ENCODE measurements around the gene STAB1. TPM values are rescaled to one million over a fixed set of nuclear protein-coding genes. Genes with fewer than 3 reads are reported as not detected.

Gene STAB1
- total and polyA plus RNA-seq, 2 experiments from 2014 or later: not detected

DNA sequence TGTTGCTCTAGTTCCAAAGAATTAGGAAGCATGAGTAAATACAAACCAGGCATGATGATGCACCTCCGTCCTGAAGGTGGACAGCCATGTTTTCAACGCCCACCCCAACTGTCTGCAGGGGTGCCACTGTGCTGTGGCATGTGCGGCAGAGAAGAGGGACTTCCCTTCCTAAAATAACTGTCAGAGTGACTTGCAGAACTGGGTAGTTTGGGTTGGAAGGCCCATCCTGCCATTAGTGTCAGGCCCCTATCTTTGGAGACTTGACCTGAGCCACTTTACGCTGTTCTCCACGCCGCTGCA, 17.4 kb upstream of the STAB1 start:
- no peaks in the 10 kb centered on the region for H3K4me1 ChIP-seq (ENCODE audit: insufficient read depth)
- H3K9ac ChIP-seq: no peak overlapping the region
- no peaks in the 10 kb centered on the region for H3K79me2 ChIP-seq (ENCODE audit: insufficient read depth)
- WGBS, 2 experiments (ENCODE audit: low coverage in 1 of 2, low lambda C conversion rate in 2 of 2, missing lambda C conversion rate in 2 of 2): 89 to 96% methylated on average over 6 of the region's 6 CpGs
- peaks cover 57% of the 10 kb centered on the region; the same call in 1 of the 2 replicates for H3K36me3 ChIP-seq (ENCODE audit: low read depth)
- no peak overlapping the region for H3K4me3 ChIP-seq
- no peak overlapping the region for H3K4me2 ChIP-seq (ENCODE audit: unreplicated experiment)
- no peak for DNase-seq
- H4K20me1 ChIP-seq (ENCODE audit: insufficient read depth): no peaks in the 10 kb centered on the region
- in situ Hi-C loops (cut with MboI): no loop called here
- no peak for TF ChIP-seq EZH2 (IDR thresholded peaks at IDR 0.05; ENCODE audit: insufficient read depth, poor library complexity, severe bottlenecking)
- no peak overlapping the region for H3K27ac ChIP-seq
- H3K9me2 ChIP-seq (ENCODE audit: insufficient read depth): no peaks in the 10 kb centered on the region
- H3K27me3 ChIP-seq (replicated peaks; ENCODE audit: insufficient read depth): no peaks in the 10 kb centered on the region
- H3K9me3 ChIP-seq (ENCODE audit: low read depth): no peaks in the 10 kb centered on the region
- H2AFZ ChIP-seq: no peak overlapping the region
- H3F3A ChIP-seq (ENCODE audit: insufficient read depth): peaks cover 6% of the 10 kb centered on the region

DNA sequence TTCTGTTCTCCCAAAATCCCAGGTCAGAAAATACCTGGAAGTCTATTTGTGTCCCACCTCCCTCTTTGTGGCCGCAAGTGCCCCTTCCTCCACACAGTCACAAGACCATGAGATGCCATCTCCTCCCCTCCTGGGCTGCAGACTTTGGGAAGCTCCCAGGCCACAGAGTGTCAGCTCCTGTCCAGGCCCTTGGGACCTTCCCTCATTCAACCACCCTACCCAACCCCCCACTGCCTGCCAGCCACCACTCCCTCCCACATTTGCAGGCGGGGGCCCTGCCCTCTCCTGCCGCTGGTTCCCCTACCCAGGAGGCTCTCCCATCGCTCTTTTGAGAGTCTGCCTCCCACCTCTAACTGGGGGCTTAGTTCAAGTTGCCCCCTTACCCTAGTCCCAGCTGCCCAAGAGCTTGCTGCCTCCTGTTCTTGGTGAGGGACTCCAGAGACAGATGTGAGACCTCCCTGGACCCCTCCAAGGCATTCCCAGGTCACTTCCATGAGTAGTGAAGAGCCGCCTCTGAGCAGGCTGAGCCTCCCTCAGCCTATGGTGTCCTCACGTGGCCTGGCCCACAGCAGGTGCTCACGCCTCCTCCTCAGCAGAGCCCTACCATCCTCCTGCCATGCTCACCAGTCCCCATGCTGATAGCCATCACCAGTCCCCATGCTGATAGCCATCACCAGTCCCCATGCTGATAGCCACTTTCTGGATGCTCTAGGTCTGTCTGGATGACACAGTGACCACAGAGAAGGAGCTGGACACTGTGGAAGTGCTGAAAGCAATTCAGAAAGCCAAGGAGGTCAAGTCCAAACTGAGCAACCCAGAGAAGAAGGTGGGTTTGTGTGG, 15.9 kb upstream of the STAB1 start:
- Histone ChIP-seq H3K4me2 (ENCODE audit: unreplicated experiment) (no peak overlapping the region), H3K27ac (no peak overlapping the region), H4K20me1 (ENCODE audit: insufficient read depth) (no peaks in the 10 kb centered on the region), H3K9me3 (ENCODE audit: low read depth) (no peaks in the 10 kb centered on the region), H3K4me1 (ENCODE audit: insufficient read depth) (peaks cover 13% of the 10 kb centered on the region; the same call in 1 of the 2 replicates), H3K9me2 (ENCODE audit: insufficient read depth) (no peaks in the 10 kb centered on the region), H3K9ac (no peak overlapping the region), H3K4me3 (no peak overlapping the region), H3K79me2 (ENCODE audit: insufficient read depth) (no peaks in the 10 kb centered on the region), H3K36me3 (ENCODE audit: low read depth) (peaks cover 45% of the 10 kb centered on the region; the same call in 1 of the 2 replicates), H2AFZ (no peak overlapping the region), H3K27me3 (replicated peaks; ENCODE audit: insufficient read depth) (no peaks in the 10 kb centered on the region), H3F3A (ENCODE audit: insufficient read depth) (peaks cover 20% of the 10 kb centered on the region)
- in situ Hi-C loops (cut with MboI): no loop called here
- no peak for DNase-seq
- TF ChIP-seq EZH2 (IDR thresholded peaks at IDR 0.05; ENCODE audit: insufficient read depth, poor library complexity, severe bottlenecking) (no peak), EZH2phosphoT487 (IDR thresholded peaks at IDR 0.05; ENCODE audit: insufficient read depth, low read depth) (no peak)
- WGBS, 2 experiments (ENCODE audit: low coverage in 1 of 2, low lambda C conversion rate in 2 of 2, missing lambda C conversion rate in 2 of 2): 88 to 94% methylated on average over 6 to 7 of the region's 7 CpGs

DNA sequence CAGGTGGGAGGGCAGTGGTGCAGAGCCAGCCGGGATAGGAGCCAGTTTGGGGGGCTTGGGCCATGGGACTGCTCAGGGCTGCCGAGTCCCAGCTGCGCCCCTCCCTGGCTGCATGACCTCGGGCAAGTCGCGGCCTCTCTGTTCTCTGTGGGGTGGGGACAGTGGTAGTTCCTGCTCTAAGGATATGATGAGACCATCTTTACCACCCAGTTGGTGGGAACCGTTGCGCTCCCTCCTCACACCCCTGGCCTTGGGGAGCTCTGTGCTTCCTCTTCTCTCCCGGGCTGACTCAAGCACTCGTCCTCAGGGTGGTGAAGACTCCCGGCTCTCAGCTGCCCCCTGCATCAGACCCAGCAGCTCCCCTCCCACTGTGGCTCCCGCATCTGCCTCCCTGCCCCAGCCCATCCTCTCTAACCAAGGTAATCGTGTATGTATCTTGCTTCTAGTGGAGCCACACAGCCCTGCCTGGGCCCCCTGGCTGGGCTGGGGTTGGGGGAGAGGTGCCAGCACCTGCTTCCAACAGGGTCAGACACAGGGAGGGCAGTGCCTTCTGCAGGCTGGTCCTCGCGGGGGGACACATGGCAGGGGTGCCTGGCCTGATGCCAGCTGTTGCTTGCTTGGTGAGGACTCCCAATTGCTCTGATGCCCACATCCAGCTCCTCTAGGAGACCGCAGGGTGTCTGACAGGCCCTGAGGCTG, 15.1 kb upstream of the STAB1 start:
- WGBS, 2 experiments (ENCODE audit: low coverage in 1 of 2, low lambda C conversion rate in 2 of 2, missing lambda C conversion rate in 2 of 2): 84 to 91% methylated on average over 15 to 16 of the region's 16 CpGs
- H4K20me1 ChIP-seq (ENCODE audit: insufficient read depth): no peaks in the 10 kb centered on the region
- no peaks in the 10 kb centered on the region for H3K9me3 ChIP-seq (ENCODE audit: low read depth)
- H3K36me3 ChIP-seq (ENCODE audit: low read depth): peaks cover 40% of the 10 kb centered on the region; the same call in 1 of the 2 replicates
- in situ Hi-C loops (cut with MboI): no loop called here
- TF ChIP-seq EZH2phosphoT487 (IDR thresholded peaks at IDR 0.05; ENCODE audit: insufficient read depth, low read depth) (no peak), EZH2 (IDR thresholded peaks at IDR 0.05; ENCODE audit: insufficient read depth, poor library complexity, severe bottlenecking) (no peak)
- no peaks in the 10 kb centered on the region for H3K27me3 ChIP-seq (replicated peaks; ENCODE audit: insufficient read depth)
- H3K9ac ChIP-seq: no peak overlapping the region
- H3K9me2 ChIP-seq (ENCODE audit: insufficient read depth): no peaks in the 10 kb centered on the region
- peaks cover 13% of the 10 kb centered on the region; the same call in 1 of the 2 replicates for H3K4me1 ChIP-seq (ENCODE audit: insufficient read depth)
- no peak overlapping the region for H3K27ac ChIP-seq
- no peaks in the 10 kb centered on the region for H3K79me2 ChIP-seq (ENCODE audit: insufficient read depth)
- peaks cover 20% of the 10 kb centered on the region for H3F3A ChIP-seq (ENCODE audit: insufficient read depth)
- no peak overlapping the region for H2AFZ ChIP-seq
- no peak overlapping the region for H3K4me2 ChIP-seq (ENCODE audit: unreplicated experiment)
- no peak for DNase-seq
- H3K4me3 ChIP-seq: no peak overlapping the region

DNA sequence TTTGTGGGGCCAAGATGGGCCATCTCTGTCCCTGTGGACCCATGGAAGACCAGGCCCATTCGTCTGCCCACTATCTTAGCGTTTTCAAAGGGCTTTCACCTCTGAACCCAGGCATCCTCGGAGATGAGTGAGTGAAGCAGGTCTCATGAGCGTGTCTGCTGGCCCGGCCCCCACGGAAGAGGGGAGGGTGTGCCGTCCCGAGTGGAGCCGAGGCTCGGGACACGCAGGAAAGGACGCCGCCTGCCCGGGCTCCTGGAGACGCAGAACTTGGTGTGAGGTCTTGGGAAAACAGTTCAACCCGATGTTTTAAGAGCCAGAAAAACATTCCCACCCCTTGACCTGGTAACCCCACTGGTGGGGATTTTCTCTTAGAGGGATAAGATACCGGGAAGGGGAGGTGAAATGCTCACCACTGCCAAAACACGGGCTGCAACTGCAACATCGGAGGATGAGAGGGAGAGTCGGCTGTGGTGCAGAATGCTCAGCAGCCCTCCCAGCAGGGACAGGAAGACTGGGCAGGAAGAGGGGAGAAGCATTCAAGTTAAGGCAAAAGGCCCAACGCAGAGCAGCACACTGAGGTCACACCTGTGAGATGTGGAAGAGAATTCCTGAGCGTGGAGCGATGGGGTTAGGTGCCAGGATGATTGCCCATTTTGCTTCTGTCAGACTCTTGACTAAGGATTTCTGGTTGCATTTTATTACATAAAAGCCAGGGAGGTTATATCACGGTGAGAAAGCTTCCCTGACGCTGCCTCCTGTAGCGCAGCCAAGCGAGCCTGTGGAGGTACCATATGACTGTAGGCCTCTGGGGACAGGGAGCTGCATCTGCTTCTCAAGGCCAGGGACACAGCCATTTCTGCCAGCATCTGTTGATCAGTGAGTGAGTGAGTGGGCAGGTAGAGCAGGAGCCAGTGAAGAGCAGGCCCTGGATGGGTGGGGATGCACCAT, 14.1 kb upstream of the STAB1 start:
- in situ Hi-C loops (cut with MboI): no loop called here
- H4K20me1 ChIP-seq (ENCODE audit: insufficient read depth): no peaks in the 10 kb centered on the region
- DNase-seq: no peak
- H3K9me3 ChIP-seq (ENCODE audit: low read depth): no peaks in the 10 kb centered on the region
- no peak overlapping the region for H3K27ac ChIP-seq
- H3K9me2 ChIP-seq (ENCODE audit: insufficient read depth): no peaks in the 10 kb centered on the region
- TF ChIP-seq EZH2 (IDR thresholded peaks at IDR 0.05; ENCODE audit: insufficient read depth, poor library complexity, severe bottlenecking) (no peak), EZH2phosphoT487 (IDR thresholded peaks at IDR 0.05; ENCODE audit: insufficient read depth, low read depth) (no peak)
- peaks cover 33% of the 10 kb centered on the region; the same call in 1 of the 2 replicates for H3K36me3 ChIP-seq (ENCODE audit: low read depth)
- no peak overlapping the region for H3K4me3 ChIP-seq
- H3K27me3 ChIP-seq (replicated peaks; ENCODE audit: insufficient read depth): no peaks in the 10 kb centered on the region
- no peak overlapping the region for H3K4me2 ChIP-seq (ENCODE audit: unreplicated experiment)
- peaks cover 13% of the 10 kb centered on the region; the same call in 1 of the 2 replicates for H3K4me1 ChIP-seq (ENCODE audit: insufficient read depth)
- no peaks in the 10 kb centered on the region for H3K79me2 ChIP-seq (ENCODE audit: insufficient read depth)
- peaks cover 20% of the 10 kb centered on the region for H3F3A ChIP-seq (ENCODE audit: insufficient read depth)
- no peak overlapping the region for H3K9ac ChIP-seq
- WGBS, 2 experiments (ENCODE audit: low coverage in 1 of 2, low lambda C conversion rate in 2 of 2, missing lambda C conversion rate in 2 of 2): 94 to 95% methylated on average over 27 of the region's 27 CpGs
- no peak overlapping the region for H2AFZ ChIP-seq
